K562 (cell line): ENCODE data around the gene SLC25A33. TPM values are rescaled to one million over a fixed set of nuclear protein-coding genes. Genes with fewer than 3 reads are reported as not detected.

Experiments
- ATAC-seq: fragments of 200-7000 bp; cut with Tn5 transposase; 3 replicates; pipeline ENCODE4 v1.9.1; 2020; ENCODE audit warnings: moderate library complexity
- BruUV-seq: library from RNA; stranded (reverse); fragments of 400-500 nt; replicated peaks from 2 replicates; lab custom pipeline; 2021; lab: Mats Ljungman, UMichigan
- CTCF ChIA-PET: fragments of 300-600 bp; formaldehyde crosslinking; extraction: SDS; loops from one replicate; lab custom pipeline; 2021; ENCODE audit warnings: low intra/inter-chr PET ratio; lab: Yijun Ruan, JAX
- POLR2A ChIA-PET: fragments of 300-600, 350-650 bp; sonication (Branson Sonifier 250); formaldehyde crosslinking; extraction: SDS; loops from one replicate; lab custom pipeline; 2021; ENCODE audit warnings: antibody characterized with exemption, inconsistent platforms; lab: Yijun Ruan, JAX
- DNase-seq, 4 experiments: peaks; one replicate each; pipeline versions ENCODE4 v3.0.0 to v3.0.0-alpha.2; 2011 to 2018; ENCODE audit warnings: low spot score in 3 of 4, mixed read lengths in 3 of 4; ENCODE audit errors: extremely low read depth in 1 of 4
- FAIRE-seq: peaks from 2 replicates; lab custom pipeline; 2011; peaks lifted over from hg19 to GRCh38; lab: Jason Lieb, UNC
- H2AFZ ChIP-seq: 2 replicates; pipeline ENCODE4 v1.6.0; 2011; ENCODE audit warnings: low read depth, low read length, control low read depth, inconsistent platforms
- H3K27ac ChIP-seq: fragments of 200-600 bp; 3 replicates; pipeline ENCODE4 v1.8.0; 2011; ENCODE audit warnings: low read depth, mild to moderate bottlenecking, control low read depth, inconsistent platforms, low read length, moderate library complexity, mixed read lengths; ENCODE audit errors: extremely low read depth
- H3K27me3 ChIP-seq, 2 experiments: fragments of 300-600 bp in 1 of 2; 2 replicates in 1 of 2; 3 replicates in 1 of 2; pipeline versions ENCODE4 v1.6.0 to v1.8.0; 2011; ENCODE audit warnings: inconsistent platforms in 2 of 2, low read length in 2 of 2, mild to moderate bottlenecking in 1 of 2, mixed read lengths in 1 of 2, moderate library complexity in 1 of 2; ENCODE audit not compliant: control insufficient read depth in 2 of 2, insufficient read depth in 2 of 2
- H3K36me3 ChIP-seq: fragments of 300-600 bp; 3 replicates; pipeline ENCODE4 v1.8.0; 2011; ENCODE audit warnings: mild to moderate bottlenecking, low read length, inconsistent platforms; ENCODE audit not compliant: control insufficient read depth, insufficient read depth
- H3K4me1 ChIP-seq, 2 experiments: fragments of 200-600 bp in 1 of 2; replicated peaks in 1 of 2; 2 replicates in 1 of 2; 3 replicates in 1 of 2; pipeline versions ENCODE4 v1.5.1 to v1.8.0; 2011; ENCODE audit warnings: inconsistent platforms in 2 of 2, low read length in 2 of 2, mild to moderate bottlenecking in 1 of 2, mixed read lengths in 1 of 2, moderate library complexity in 1 of 2; ENCODE audit not compliant: control insufficient read depth in 2 of 2, insufficient read depth in 2 of 2
- H3K4me2 ChIP-seq: 2 replicates; pipeline ENCODE4 v1.6.1; 2011; ENCODE audit warnings: low read length, control low read depth, inconsistent platforms, mixed read lengths; ENCODE audit not compliant: insufficient read depth
- H3K4me3 ChIP-seq: fragments of 200-600 bp; sonication (generic), shearing (Covaris generic); 2 replicates; pipeline ENCODE4 v1.5.1; 2016; ENCODE audit warnings: control low read depth, inconsistent platforms
- H3K79me2 ChIP-seq: fragments of 200-600 bp; 3 replicates; pipeline ENCODE4 v1.8.0; 2011; ENCODE audit warnings: low read length, inconsistent platforms; ENCODE audit not compliant: control insufficient read depth, insufficient read depth
- H3K9ac ChIP-seq, 2 experiments: 2 replicates each; pipeline versions ENCODE4 v1.6.0 to v1.6.1; 2011; ENCODE audit warnings: low read depth in 2 of 2, low read length in 2 of 2, control low read depth in 1 of 2, inconsistent platforms in 1 of 2, mild to moderate bottlenecking in 1 of 2, mixed read lengths in 1 of 2; ENCODE audit not compliant: insufficient read depth in 1 of 2
- H3K9me1 ChIP-seq: one replicate; pipeline ENCODE4 v1.6.0; 2011; ENCODE audit warnings: inconsistent platforms, mild to moderate bottlenecking, low read length, moderate library complexity; ENCODE audit not compliant: control insufficient read depth, insufficient read depth
- H3K9me3 ChIP-seq: replicated peaks from 2 replicates; pipeline ENCODE4 v1.5.1; 2011; ENCODE audit warnings: low read depth, low read length, inconsistent platforms; ENCODE audit not compliant: control insufficient read depth, insufficient read depth
- H4K20me1 ChIP-seq: replicated peaks from 2 replicates; pipeline ENCODE4 v1.6.1; 2011; ENCODE audit warnings: low read length, inconsistent platforms, mixed read lengths; ENCODE audit not compliant: control insufficient read depth, insufficient read depth
- KDM1A ChIP-seq, 2 experiments: fragments of 450-650 bp; IDR thresholded peaks; 2 replicates each; pipeline ENCODE4 v1.6.1; 2016; ENCODE audit warnings: mild to moderate bottlenecking in 2 of 2
- MLLT1 ChIP-seq, 2 experiments: fragments of 450-650 bp; IDR thresholded peaks; 2 replicates each; pipeline ENCODE4 v1.6.1; 2016
- NR4A1 ChIP-seq, 2 experiments: fragments of 250-450 bp in 1 of 2; fragments of 450-650 bp in 1 of 2; sonication (Bioruptor Pico) in 1 of 2; IDR thresholded peaks; 2 replicates each; pipeline versions ENCODE4 v1.4.0 to v1.6.1; 2016 to 2020; ENCODE audit warnings: mild to moderate bottlenecking in 2 of 2, missing compliant biosample characterization in 1 of 2, missing genetic modification characterization in 1 of 2, moderate library complexity in 1 of 2
- POLR2A ChIP-seq: fragments of 450-650 bp; conservative IDR thresholded peaks from 2 replicates; pipeline ENCODE4 v1.6.1; 2016
- SUPT5H ChIP-seq: fragments of 450-650 bp; IDR thresholded peaks from 2 replicates; pipeline ENCODE4 v1.6.1; 2016
- ZKSCAN8 ChIP-seq: fragments of 200-800 bp; sonication (Bioruptor generic); IDR thresholded peaks from 2 replicates; pipeline ENCODE4 v1.6.1; 2016; ENCODE audit warnings: missing genetic modification characterization, missing compliant biosample characterization
- WGBS: fragments of 100-300 bp; shearing (Covaris generic); methylation state at CpG from one replicate; pipeline ENCODE4 v1.1.6; 2016; ENCODE audit warnings: low coverage, mixed read lengths; ENCODE audit not compliant: insufficient coverage; ENCODE audit errors: missing lambda C conversion rate; 5-methylcytosine and 5-hydroxymethylcytosine counted together
- in situ Hi-C: fragments of 300-500 bp; cut with MboI; formaldehyde crosslinking; loops from 4 replicates; pipeline ENCODE4 v1.15.0; 2018; ENCODE audit warnings: inconsistent platforms, mixed read lengths
- intact Hi-C: fragments of 100-400 bp; cut with micrococcal nuclease; formaldehyde crosslinking; loops from 2 replicates; pipeline ENCODE4 v1.14.2; 2022
- polyA plus RNA-seq, 8 experiments: library from polyadenylated mRNA; depleted of rRNA in 4 of 8; stranded (reverse) in 5 of 8; unstranded in 3 of 8; fragments of >200 nt; fragmentation: Nextera tagmentation in 2 of 8; fragmentation: Illumina TruSeq in 1 of 8; extraction: Ambion mirVana in 2 of 8; extraction: Trizol in 1 of 8; gene quantifications; 2 replicates each; pipeline versions ENCODE4 v1.2.1 to v1.2.3, GENCODE V29; 2011 to 2014; ENCODE audit warnings: inconsistent platforms in 1 of 8, missing spikeins in 1 of 8
- total RNA-seq, 7 experiments: library from RNA; depleted of rRNA in 6 of 7; stranded (reverse); fragments of >200 nt in 6 of 7; fragmentation: Illumina TruSeq in 2 of 7; extraction: Trizol in 2 of 7; gene quantifications; 2 replicates each; pipeline versions ENCODE4 v1.2.1 to v1.2.3, GENCODE V29; 2011 to 2021; ENCODE audit warnings: low replicate concordance in 1 of 7

SLC25A33 gene
- total and polyA plus RNA-seq, 9 of the 15 experiments (the other 6 are each of a cell fraction or from before 2014, with no cell fraction given) = 3.2 to 23.5 (median 17.5) TPM

GRCh38 chr1:9558271-9558945 lies 19.1 kb downstream of the SLC25A33 start:
- no peak for FAIRE-seq
- Histone ChIP-seq H3K9me1 (no peaks in the 10 kb centered on the region), H3K9me3 (no peaks in the 10 kb centered on the region), H3K27ac (no peak overlapping the region), H3K4me2 (no peak overlapping the region), H3K4me1 (peaks cover 3 to 8% of the 10 kb centered on the region in 2 experiments; a peak in 2 of 5 replicates), H3K9ac (no peak overlapping the region), H3K4me3 (no peak overlapping the region)
- 91% methylated on average over 6 of the region's 6 CpGs for WGBS
- BruUV-seq = no TSS peak
- TF ChIP-seq KDM1A (IDR thresholded peaks at IDR 0.05) = no peak
- TF ChIP-seq POLR2A = 0 out of 2 replicates have a peak, but pooled peaks have one; percentile 29
- TF ChIP-seq, all 486 proteins: peak for 1
- no peak for DNase-seq
- ChIA-PET CTCF (interaction anchor here (0.8 kb wide), 1 partner anchor 63 kb away, joined by 4 read pairs; no protein-coding TSS in a partner anchor), POLR2A (interaction anchor here (0.6 to 1.8 kb wide), 6 partner anchors 14 to 41 kb away, joined by 3 to 8 read pairs (median 4); no protein-coding TSS in a partner anchor)
- peaks cover 82% of the 10 kb centered on the region for H3K36me3 ChIP-seq
- ATAC-seq = peak; percentile 15
- in situ Hi-C loops (no loop called here), intact Hi-C loops (no loop called here)
- H2AFZ ChIP-seq = no peak overlapping the region
- peaks cover 36% of the 10 kb centered on the region for H3K79me2 ChIP-seq
- H4K20me1 ChIP-seq = no peaks in the 10 kb centered on the region; the same call in 1 of the 2 replicates
- H3K27me3 ChIP-seq = no peaks in the 10 kb centered on the region

GRCh38 chr1:9558946-9559545 lies 19.8 kb downstream of the SLC25A33 start:
- Histone ChIP-seq H3K9me3 (no peaks in the 10 kb centered on the region), H3K27ac (no peak overlapping the region), H4K20me1 (no peaks in the 10 kb centered on the region; the same call in 1 of the 2 replicates), H3K4me2 (no peak overlapping the region), H3K4me3 (no peak overlapping the region), H3K4me1 (peaks cover 3 to 8% of the 10 kb centered on the region in 2 experiments; a peak in 2 of 5 replicates), H3K9ac (no peak overlapping the region), H3K79me2 (peaks cover 39% of the 10 kb centered on the region), H3K27me3 (no peaks in the 10 kb centered on the region), H3K36me3 (peaks cover 82% of the 10 kb centered on the region), H2AFZ (no peak overlapping the region), H3K9me1 (no peaks in the 10 kb centered on the region)
- ChIA-PET CTCF (no interaction called here), POLR2A (interaction anchor here (0.6 to 1.8 kb wide), 7 partner anchors 8 to 41 kb away, joined by 3 to 8 read pairs (median 3); no protein-coding TSS in a partner anchor)
- in situ Hi-C loops (no loop called here), intact Hi-C loops (no loop called here)
- BruUV-seq = no TSS peak
- DNase-seq (no peak), FAIRE-seq (no peak), ATAC-seq (no peak)
- WGBS = 91% methylated on average over 11 of the region's 11 CpGs
- TF ChIP-seq NR4A1 (CRISPR knock-in tag; IDR thresholded peaks at IDR 0.05) (no peak), NR4A1 (tag; IDR thresholded peaks at IDR 0.05) (no peak), MLLT1 (IDR thresholded peaks at IDR 0.05) (0 out of 4 replicates have a peak, but pooled peaks of 1 of the 2 experiments have one; percentile 49), SUPT5H (0 out of 2 replicates have a peak, but pooled peaks have one; percentile 29), ZKSCAN8 (no peak)
